Gastroesophageal sphincter (tissue), 3 donors: ENCODE measurements around the gene CHST11.

Experiments used
- CTCF ChIP-seq, 4 experiments: fragments of 200-600 bp in 2 of 4; fragments of 450-650 bp in 2 of 4; sonication (generic) in 1 of 4; IDR thresholded peaks; one replicate each; pipeline ENCODE4 v1.5.1; 2017 to 2019; ENCODE audit warnings: antibody characterized with exemption in 4 of 4, mild to moderate bottlenecking in 2 of 4, moderate library complexity in 2 of 4
- EP300 ChIP-seq: sonication (generic); formaldehyde crosslinking; IDR thresholded peaks from one replicate; pipeline ENCODE4 v1.6.1; 2017; ENCODE audit warnings: antibody characterized with exemption, mild to moderate bottlenecking
- POLR2A ChIP-seq, 2 donors: fragments of 450-650 bp; IDR thresholded peaks; one replicate each; pipeline ENCODE4 v1.6.1; 2017; ENCODE audit warnings: antibody characterized with exemption in 2 of 2, mild to moderate bottlenecking in 2 of 2, moderate library complexity in 1 of 2
- POLR2AphosphoS5 ChIP-seq: sonication (generic); formaldehyde crosslinking; IDR thresholded peaks from one replicate; pipeline ENCODE4 v1.6.1; 2017; ENCODE audit warnings: antibody characterized with exemption

- TF ChIP-seq EP300 = no peak
- no peak for TF ChIP-seq CTCF (IDR thresholded peaks at IDR 0.05)
- no peak for TF ChIP-seq POLR2A (IDR thresholded peaks at IDR 0.05)
- TF ChIP-seq POLR2AphosphoS5 = no peak
Observed at GRCh38 chr12:104414581-104415341, 42.0 kb upstream of the CHST11 start.
